GM19468 (cell line): ENCODE data around the gene ELANE.
"Not testable (repeated sequence)": the region's sequence is repeated elsewhere in the genome, so short reads cannot be mapped to it uniquely, and the experiment has no call there.

Experiments used
- ATAC-seq: cut with Tn5 transposase; IDR thresholded peaks from one replicate; pipeline ENCODE4 v1.9.1; 2021; ENCODE audit warnings: mild to moderate bottlenecking, moderate library complexity, moderate number of reproducible peaks; ENCODE audit not compliant: unreplicated experiment; ENCODE audit errors: extremely low read depth

ELANE gene

DNA sequence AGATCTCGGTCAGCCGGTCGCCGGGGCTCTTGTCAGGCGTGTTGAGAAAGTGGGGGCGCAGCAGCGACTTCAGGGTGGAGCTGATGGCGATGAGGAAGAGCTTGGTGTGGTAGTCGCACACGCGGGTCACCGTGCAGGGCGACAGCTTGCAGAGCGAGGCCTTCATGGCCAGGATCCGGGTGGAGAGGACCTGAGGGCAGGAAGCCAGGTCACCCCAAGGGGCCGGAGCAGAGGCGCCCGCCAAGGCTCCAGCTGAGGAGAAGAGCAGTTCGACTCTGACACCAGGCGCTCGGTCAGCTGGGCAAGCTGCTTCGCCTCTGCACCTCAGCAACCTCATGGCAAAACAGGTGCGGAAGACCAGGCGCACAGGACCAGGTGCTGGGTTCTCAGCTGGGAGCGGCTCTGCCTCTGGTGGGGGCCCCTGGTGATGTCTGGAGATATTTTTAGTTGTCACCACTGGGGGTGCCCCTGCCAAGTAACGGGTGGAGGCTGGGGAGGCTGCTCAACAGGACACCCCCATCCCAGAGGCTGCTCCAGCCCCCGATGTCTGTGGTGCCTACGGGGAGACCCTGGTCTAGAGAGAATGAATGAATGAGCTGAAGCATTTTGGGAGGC lies 23.3 kb downstream of the ELANE start:
- no peak for ATAC-seq

DNA sequence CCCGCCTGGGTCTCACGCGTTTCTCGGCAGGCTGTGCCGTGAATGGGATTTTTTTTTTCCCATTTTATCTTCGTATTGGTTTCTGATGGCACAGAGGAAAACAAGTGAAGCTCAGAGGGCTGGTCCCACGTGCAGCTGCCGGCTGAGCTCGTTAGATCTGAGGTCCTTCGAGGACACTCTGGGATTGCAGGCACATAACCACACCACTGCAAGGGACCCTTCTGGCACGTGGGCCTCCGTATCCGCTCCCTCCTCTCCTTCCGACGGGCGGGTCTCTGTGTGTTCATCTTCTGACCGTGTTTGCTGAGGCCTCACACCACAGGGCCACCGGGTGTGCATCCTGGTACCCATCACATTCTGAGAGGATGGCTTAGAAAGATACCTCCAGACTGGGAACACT lies 24.0 kb downstream of the ELANE start:
- ATAC-seq, result no peak

DNA sequence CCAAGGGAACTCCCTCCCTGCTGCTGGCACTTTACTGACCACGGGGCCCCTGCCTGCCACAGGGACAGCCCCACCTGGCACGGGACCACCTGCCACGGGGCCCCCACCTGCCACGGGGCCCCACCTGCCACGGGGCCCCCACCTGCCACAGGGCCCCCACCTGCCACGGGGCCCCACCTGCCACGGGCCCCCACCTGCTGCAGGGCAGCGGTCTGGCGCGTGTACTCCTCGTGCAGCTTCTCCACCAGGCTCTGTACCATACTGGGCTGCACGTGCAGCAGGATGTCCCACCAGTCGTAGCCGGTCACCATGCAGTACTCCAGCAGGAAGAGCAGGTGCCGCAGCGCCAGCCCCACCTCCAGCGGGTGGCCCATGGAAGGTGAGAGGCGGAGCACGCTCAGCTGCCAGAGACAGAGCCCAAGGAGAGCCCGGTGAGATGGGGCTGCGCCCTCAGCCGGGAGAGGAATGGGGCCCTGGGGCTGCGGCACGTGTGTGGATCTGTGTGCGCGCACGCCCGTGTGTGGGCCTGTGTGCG lies 24.7 kb downstream of the ELANE start:
- no peak for ATAC-seq

DNA sequence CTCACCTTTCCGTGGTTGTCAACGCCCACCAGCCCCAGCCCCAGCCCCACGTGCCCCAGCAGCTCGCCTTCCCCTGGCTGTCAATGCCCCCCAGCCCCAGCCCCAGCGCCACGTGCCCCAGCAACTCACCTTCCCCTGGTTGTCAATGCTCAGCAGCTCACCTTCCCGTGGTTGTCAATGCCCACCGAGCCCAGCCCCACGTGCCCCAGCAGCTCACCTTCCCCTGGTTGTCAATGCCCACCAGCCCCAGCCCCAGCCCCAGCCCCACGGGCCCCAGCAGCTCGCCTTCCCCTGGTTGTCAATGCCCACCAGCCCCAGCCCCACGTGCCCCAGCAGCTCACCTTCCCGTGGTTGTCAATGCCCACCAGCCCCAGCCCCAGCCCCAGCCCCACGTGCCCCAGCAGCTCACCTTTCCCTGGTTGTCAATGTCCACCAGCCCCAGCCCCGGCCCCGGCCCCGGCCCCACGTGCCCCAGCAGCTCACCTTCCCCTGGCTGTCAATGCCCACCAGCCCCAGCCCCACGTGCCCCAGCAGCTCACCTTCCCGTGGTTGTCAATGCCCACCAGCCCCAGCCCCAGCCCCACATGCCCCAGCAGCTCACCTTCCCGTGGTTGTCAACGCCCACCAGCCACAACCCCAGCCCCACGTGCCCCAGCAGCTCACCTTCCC lies 26.0 kb downstream of the ELANE start:
- not testable (repeated sequence) for ATAC-seq

DNA sequence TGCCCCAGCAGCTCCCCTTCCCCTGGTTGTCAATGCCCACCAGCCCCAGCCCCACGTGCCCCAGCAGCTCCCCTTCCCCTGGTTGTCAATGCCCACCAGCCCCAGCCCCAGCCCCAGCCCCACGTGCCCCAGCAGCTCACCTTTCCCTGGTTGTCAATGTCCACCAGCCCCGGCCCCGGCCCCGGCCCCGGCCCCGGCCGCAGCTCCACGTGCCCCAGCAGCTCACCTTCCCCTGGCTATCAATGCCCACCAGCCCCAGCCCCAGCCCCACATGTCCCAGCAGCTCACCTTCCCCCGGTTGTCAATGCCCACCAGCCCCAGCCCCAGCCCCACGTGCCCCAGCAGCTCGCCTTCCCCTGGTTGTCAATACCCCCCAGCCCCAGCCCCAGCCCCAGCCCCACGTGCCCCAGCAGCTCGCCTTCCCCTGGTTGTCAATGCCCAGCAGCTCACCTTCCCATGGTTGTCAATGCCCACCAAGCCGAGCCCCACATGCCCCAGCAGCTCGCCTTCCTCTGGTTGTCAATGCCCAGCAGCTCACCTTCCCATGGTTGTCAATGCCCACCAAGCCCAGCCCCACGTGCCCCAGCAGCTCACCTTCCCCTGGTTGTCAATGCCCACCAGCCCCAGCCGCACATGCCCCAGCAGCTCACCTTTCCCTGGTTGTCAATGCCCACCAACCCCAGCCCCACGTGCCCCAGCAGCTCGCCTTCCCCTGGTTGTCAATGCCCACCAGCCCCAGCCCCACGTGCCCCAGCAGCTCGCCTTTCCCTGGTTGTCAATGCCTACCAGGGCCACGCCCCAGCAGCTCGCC lies 26.9 kb downstream of the ELANE start:
- not testable (repeated sequence) for ATAC-seq

DNA sequence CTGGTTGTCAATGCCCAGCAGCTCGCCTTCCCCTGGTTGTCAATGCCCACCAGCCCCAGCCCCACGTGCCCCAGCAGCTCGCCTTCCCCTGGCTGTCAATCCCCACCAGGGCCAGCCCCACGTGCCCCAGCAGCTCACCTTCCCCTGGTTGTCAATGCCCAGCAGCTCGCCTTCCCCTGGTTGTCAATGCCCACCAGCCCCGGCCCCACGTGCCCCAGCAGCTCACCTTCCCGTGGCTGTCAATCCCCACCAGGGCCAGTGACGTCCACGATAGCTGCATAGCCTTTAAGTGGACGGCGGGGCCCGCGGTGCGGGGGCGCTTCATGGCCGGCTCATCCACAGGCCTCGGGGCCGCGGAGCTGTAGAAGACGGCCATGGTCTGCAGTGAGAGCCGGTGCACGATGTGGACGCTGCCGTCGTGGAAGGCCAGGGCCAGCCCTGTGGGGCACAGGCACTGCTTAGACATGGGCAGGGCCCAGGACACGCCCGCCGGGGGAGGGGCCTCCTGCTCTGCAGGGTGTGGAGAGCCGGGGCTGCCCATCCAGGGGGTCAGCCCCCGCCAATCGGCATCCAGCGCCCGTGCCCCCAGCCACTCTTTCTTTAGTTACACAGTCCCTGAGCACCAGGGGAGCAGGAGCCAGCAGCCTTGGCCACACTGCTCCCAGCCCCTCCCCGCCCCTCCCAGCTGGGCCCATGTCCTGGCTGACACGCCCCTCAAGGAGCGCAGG lies 27.8 kb downstream of the ELANE start:
- no peak for ATAC-seq

DNA sequence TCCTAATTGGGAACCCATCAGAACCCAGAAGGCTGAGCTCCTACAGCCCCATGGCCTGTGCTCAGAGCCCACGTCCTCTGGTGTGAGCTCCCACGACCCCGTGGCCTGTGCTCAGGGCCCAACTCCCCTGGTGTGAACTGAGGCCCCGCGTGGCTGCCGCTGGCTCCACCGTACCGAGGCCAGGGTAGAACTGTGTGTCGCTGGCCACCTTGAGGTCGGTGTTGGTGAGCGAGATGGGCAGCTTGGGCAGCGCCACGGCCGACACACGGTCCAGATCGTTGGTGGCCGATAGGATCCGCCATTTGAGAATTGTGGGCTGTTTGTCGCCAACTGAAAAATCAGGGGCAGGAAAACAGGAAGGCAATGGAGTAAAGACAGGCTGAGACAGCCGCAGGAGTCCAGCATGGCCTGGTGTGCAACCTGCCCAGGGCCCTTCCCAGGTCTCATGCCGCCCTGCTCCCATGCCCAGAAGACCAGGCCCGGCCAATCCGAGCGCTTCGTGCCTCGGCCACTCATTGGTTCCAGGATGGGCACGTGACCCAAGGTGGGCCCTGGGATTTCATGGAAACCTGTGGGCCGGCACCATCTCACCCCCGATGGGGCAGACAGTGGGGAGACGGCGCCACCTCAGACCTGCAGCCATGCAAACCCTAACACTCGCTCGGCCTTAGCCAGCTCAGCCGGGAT lies 29.4 kb downstream of the ELANE start:
- no peak for ATAC-seq

DNA sequence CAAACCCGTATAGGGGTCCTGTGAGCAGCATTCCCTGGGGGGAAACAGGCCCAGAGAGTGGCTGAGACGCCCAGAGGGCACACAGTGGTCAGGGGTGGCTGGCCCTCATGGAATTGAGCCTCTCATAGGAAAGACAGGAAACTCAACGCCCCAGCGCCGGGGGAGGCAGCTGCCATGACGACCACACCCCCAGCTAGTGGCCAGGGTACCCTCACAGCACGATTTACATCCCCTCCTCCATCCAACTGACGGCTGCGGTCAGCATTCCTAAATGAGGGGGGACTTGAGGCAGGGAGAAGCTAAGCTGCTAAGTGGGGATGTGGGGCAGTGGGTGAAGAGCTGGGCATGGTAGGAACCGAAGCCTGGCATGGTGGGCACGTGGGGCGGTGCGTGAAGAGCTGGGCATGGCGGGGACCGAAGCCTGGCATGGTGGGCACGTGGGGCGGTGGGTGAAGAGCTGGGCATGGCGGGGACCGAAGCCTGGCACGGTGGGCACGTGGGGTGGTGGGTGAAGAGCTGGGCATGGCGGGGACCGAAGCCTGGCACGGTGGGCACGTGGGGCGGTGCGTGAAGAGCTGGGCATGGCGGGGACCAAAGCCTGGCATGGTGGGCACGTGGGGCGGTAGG lies 30.9 kb downstream of the ELANE start:
- ATAC-seq, result no peak

DNA sequence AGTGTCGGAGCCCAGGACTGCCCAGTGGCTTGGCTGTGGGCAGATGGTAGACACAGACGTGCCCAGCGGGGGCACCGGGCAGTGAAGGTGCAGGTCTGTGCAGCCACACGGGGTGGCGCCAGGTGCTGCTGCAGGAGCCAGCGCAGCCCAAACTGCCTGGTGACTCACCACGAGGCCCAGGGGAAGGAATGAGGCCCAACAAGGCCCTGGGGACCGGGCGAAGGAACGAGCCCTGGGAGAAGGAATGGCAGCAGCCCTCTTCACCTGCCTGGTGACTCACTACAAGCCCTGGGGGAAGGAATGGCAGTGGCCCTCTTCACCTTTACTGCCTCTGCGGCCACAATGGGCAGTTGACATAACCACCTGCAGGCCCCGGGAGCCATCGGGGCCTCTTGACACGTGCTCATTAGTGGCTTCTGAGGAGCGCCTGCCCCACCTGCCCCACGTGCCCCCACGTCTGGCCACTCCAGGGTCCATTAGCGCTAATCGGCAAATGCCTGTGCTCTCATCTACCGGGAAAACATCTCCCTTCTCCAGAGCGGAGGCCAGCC lies 31.6 kb downstream of the ELANE start:
- ATAC-seq, result no peak

DNA sequence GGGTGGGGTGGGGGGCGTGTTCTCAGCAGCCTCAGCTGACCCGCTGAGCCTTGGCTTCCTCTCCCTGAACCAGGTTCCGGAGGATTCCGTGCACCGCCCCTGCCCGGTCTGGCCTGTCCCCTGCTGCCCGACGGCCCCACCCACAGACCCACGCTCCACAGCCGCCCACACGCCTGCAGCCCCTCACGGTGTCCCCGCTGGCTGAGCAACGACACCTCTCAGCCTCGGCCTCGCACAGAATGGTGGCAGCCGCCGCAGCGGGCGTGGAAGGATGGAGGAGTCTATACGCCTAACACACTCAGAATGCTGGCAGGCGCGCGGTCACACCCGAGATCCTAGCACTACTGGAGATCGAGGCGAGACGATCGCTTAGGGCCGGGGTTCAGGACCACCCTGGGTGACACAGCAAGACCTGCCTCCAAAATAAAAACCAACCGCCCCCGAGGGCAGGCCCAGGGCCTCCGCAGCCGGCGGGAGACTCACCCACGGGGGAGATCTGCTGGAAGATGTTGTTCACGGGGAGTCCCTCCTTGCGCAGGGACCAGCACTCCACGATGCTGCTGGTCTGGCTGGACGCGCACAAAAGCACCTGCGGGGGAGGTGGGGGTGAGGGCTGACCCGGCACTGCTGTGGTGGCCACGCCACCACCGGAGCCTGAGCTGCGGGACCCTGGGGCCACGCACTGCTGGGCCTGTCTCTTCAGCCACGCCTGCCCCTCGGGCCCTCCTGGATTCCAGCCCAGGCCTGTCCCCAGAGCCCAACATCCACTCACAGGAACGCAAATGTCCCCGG lies 32.5 kb downstream of the ELANE start:
- no peak for ATAC-seq

DNA sequence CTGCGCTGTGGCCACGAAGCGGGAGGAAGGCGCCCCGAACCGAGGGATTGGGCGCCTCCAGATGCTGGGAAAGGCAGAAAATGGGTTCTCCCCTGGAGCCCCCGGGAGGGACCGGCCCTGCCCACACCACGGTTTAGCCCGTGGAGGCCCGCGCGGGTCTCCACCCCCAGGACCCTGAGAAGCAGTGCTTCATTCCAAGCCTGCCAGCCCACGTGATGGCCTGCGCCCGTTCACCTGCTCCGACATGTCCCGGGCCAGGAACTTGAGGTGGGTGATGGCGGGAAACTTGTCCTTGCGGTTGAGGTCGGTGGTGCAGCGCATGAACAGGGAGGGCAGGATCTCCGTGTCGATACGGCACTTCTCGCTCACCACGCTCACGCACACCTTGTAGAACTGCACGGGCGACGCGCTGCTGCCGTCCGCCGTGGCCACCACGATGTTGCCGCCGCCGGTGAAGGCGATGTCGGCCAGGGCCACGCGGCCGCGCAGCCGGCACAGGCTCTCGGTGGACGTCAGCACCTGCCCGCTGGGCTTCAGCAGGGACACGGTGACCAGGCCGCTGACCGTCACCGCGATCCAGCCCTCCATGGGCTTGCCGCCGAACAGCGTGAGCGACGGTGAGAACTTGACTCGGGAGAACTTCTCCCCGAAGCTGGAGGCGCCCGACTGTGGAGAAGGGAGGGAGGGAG lies 33.6 kb downstream of the ELANE start:
- ATAC-seq, result no peak

DNA sequence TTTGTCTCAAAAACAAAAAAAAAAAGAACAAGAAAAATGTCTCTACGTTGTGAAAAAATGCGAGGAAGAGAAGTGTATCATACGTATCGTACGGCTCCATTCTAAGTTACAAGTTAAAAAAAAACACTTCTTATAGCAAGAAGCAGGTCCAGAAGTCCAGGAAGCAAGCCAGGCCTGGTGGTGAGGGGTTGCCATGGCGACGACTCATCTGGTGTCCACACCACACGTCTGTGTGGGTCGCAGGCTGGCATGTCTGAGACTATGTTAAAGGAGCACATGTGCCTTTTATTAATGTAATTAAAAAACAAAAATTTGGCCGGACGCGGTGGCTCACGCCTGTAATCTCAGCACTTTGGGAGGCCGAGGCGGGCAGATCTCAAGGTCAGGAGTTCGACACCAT lies 35.0 kb downstream of the ELANE start:
- ATAC-seq, result no peak

DNA sequence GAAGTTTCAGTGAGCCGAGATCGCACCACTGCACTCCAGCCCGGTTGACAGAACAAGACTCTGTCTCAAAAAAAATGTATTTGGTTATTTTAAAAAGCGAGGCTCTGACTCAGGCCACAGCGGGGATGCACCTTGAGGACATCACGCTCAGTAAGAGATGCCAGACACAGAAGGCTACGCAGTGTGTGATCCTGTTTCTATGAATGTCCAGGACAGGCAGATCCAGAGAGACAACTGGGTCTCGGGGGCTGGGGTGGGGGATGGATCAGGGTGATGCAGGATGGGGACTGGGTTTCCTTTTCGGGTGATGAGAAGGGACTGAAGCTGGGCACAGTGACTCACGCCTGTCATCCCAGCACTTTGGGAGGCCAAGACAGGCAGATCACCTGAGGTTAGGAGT lies 35.5 kb downstream of the ELANE start:
- no peak for ATAC-seq

DNA sequence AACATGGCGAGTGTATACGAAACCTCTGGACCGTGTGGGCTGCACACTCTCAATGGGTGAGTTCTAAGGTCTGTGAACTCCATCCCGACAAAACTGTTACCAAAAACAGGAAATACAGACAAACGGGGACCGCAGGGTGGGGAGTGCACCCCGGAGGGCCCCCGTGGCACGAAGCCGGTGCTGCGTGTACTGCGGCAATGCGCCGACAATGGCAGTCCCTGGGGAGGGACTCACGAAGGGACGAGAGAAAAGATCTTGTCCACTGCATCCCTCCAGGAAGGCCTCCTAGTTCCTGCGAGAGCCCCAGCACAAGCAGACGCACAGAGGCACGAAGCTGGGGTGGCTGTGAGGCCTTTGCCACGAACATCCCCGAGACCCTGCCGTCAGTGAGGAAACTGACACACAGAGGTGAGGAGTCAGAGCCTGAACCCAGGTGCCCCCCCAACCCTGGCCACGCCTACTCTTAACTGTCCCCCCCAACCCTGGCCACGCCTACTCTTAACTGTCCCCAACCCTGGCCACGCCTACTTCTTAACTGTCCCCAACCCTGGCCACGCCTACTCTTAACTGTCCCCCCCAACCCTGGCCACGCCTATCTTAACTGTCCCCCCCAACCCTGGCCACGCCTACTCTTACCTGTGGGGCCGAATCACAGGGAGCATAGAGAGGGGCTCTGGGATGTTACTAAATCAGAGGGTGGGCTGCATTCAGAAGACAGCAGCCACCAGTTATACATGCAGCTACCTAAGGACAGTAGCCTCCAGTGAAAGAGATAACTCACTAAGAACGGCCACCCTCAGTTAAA lies 36.7 kb downstream of the ELANE start:
- ATAC-seq, result no peak

DNA sequence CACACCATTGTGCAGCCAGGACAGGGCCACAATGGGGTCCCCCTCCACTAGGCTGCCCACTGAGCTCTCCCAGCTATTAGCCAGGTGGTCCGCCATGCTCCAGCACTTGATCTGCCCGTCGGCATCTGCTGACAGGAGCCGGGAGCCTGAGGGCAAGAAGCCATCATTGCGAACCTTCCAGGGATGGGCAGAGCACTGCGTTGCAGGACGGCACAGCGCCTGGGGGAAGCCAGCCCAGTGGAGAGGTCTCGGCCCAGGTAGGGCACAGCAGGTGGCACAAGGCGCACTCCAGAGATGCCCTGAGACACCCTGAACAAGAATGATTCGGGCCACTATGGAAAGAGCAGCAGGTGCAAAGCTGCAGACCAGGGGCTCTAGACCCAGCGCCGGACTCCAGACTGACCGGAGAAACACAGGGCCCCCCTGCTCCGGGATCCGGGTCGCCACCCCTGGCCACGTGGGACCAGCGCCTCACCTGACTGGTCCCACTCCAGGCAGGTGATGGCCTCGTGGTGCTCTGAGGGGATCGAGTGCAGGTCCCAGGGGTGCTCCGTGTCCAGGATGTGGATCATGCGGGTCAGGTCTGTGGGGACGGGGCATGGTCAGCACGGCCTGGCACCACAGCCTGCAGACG lies 37.7 kb downstream of the ELANE start:
- no peak for ATAC-seq

DNA sequence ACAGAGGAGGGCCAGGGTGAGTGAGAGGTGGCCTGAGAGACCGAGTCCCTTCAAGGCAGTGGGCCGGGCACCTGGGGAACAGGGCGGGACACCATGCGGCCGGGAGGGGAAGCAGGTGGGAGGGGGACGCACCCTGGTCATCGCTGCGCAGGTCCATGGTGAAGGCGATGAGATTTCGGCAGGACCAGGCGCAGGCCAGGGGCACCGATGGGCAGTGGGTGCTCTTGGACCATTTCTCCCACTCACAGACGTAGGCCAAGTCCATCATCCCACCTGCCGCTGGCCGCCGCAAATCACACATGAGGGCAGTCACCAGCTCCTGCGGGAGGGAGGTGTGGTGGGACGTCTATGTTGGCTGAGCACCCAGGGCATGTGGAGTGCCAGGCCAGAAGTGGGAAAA lies 38.7 kb downstream of the ELANE start:
- ATAC-seq, result no peak
